Cardiac muscle cell (in vitro differentiated cells and primary cell): ENCODE results near the gene GDA. TPM values are rescaled to one million over a fixed set of nuclear protein-coding genes. Genes with fewer than 3 reads are reported as not detected.

Source experiments
- DNase-seq, 2 donors: peaks; one replicate each; pipeline versions ENCODE4 v3.0.0 to v3.0.0-alpha.2; 2010 to 2017; ENCODE audit warnings: low read depth in 1 of 2, low spot score in 1 of 2
- H3K27ac ChIP-seq: fragments of 200-600 bp; sonication (generic); 2 replicates; pipeline ENCODE4 v1.5.1; 2016
- H3K27me3 ChIP-seq: fragments of 200-600 bp; sonication (generic); 2 replicates; pipeline ENCODE4 v1.6.0; 2016; ENCODE audit warnings: control low read depth
- H3K36me3 ChIP-seq: fragments of 200-600 bp; sonication (generic); 2 replicates; pipeline ENCODE4 v1.5.1; 2016; ENCODE audit warnings: control low read depth
- H3K4me1 ChIP-seq: fragments of 200-600 bp; sonication (generic); 2 replicates; pipeline ENCODE4 v1.8.1; 2017; ENCODE audit warnings: low read depth, mild to moderate bottlenecking, mixed run types
- H3K4me3 ChIP-seq: fragments of 200-600 bp; sonication (generic); 2 replicates; pipeline ENCODE4 v1.5.1; 2016; ENCODE audit warnings: mild to moderate bottlenecking
- H3K9me3 ChIP-seq: fragments of 200-600 bp; sonication (generic); 2 replicates; pipeline ENCODE4 v1.5.1; 2017; ENCODE audit warnings: low read depth, mild to moderate bottlenecking, control low read depth
- CTCF ChIP-seq: IDR thresholded peaks from 2 replicates; pipeline ENCODE4 v1.5.1; 2012; ENCODE audit warnings: low read depth, mild to moderate bottlenecking, low read length
- polyA plus RNA-seq: library from polyadenylated mRNA; unstranded; fragments of >200 nt; fragmentation: Nextera tagmentation; extraction: Ambion mirVana; gene quantifications from 2 replicates; pipeline ENCODE4 v1.2.1, GENCODE V29; 2016
- total RNA-seq: library from RNA; depleted of rRNA; stranded (reverse); fragments of >200 nt; gene quantifications from 2 replicates; pipeline ENCODE4 v1.2.3, GENCODE V29; 2016

GDA gene
- total and polyA plus RNA-seq, 2 experiments from 2014 or later, result 0.18 to 0.59 TPM

- H3K4me3 ChIP-seq, result no peak overlapping the region
- no peak for TF ChIP-seq CTCF
- H3K9me3 ChIP-seq, result no peaks in the 10 kb centered on the region
- no peaks in the 10 kb centered on the region for H3K4me1 ChIP-seq
- H3K27ac ChIP-seq, result no peak overlapping the region
- no peak for DNase-seq
- no peaks in the 10 kb centered on the region for H3K27me3 ChIP-seq
- no peaks in the 10 kb centered on the region for H3K36me3 ChIP-seq
Measured at GRCh38 chr9:72140586-72140985, 8.7 kb upstream of the GDA start.

- H3K36me3 ChIP-seq, result no peaks in the 10 kb centered on the region
- no peak overlapping the region for H3K4me3 ChIP-seq
- H3K9me3 ChIP-seq, result no peaks in the 10 kb centered on the region
- DNase-seq, result no peak
- no peaks in the 10 kb centered on the region for H3K4me1 ChIP-seq
- H3K27me3 ChIP-seq, result no peaks in the 10 kb centered on the region
- H3K27ac ChIP-seq, result no peak overlapping the region
- no peak for TF ChIP-seq CTCF
Measured at GRCh38 chr9:72141484-72141883, 7.8 kb upstream of the GDA start.

- Histone ChIP-seq H3K4me1 (no peaks in the 10 kb centered on the region), H3K27me3 (peaks cover 31% of the 10 kb centered on the region), H3K27ac (no peak overlapping the region), H3K4me3 (no peak overlapping the region), H3K9me3 (no peaks in the 10 kb centered on the region), H3K36me3 (no peaks in the 10 kb centered on the region)
- no peak for DNase-seq
- TF ChIP-seq CTCF, result no peak
Measured at GRCh38 chr9:72144756-72145492, 4.3 kb upstream of the GDA start.

- Histone ChIP-seq H3K27ac (no peak overlapping the region), H3K4me3 (no peak overlapping the region), H3K4me1 (no peaks in the 10 kb centered on the region), H3K36me3 (no peaks in the 10 kb centered on the region), H3K9me3 (no peaks in the 10 kb centered on the region), H3K27me3 (peaks cover 41% of the 10 kb centered on the region)
- DNase-seq, result no peak
- no peak for TF ChIP-seq CTCF
Measured at GRCh38 chr9:72145733-72146505, 3.3 kb upstream of the GDA start.

- Histone ChIP-seq H3K4me1 (no peaks in the 10 kb centered on the region), H3K9me3 (no peaks in the 10 kb centered on the region), H3K36me3 (no peaks in the 10 kb centered on the region), H3K27me3 (peaks cover 45% of the 10 kb centered on the region), H3K27ac (no peak overlapping the region), H3K4me3 (no peak overlapping the region)
- no peak for DNase-seq
- no peak for TF ChIP-seq CTCF
Measured at GRCh38 chr9:72147676-72148075, 1.6 kb upstream of the GDA start.
